HG03565 (cell line): ENCODE measurements around the gene ADAMTS17.

Experiments
- ATAC-seq: cut with Tn5 transposase; IDR thresholded peaks from one replicate; pipeline ENCODE4 v1.9.1; 2021; ENCODE audit warnings: mild to moderate bottlenecking, moderate library complexity; ENCODE audit not compliant: unreplicated experiment

Gene ADAMTS17

GRCh38 chr15:100253640-100254039, 88.1 kb downstream of the ADAMTS17 start:
- no peak for ATAC-seq

DNA sequence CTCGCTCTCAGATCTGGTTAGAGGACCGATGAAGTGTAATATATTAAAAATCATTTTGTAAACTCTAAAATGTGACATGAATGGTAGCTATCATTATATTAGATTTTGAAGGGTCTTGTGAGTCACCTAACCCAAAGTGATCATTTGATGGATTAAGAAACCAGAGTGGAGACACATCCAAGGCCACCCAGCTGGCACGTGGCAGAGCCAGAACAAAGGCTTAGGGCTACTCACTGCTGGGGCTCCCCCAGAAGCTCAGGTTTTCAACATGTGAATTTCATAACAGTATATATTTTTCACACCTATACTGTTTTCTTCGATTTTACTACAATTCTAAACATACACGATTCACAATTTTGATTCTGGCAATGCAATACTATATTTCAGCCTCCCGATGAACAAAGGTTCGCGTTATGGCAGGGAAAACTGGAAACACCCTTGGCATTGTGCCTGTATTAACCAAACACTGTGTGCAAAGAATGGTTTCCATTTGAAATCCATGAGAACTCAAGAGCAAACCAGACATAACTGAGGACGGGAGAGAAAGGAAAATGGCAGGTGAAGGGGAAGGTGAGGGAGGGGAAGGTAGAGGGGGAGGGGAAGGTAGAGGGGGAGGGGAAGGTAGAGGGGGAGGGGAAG, 88.9 kb downstream of the ADAMTS17 start:
- no peak for ATAC-seq

GRCh38 chr15:100252359-100252758, 89.4 kb downstream of the ADAMTS17 start:
- no peak for ATAC-seq

DNA sequence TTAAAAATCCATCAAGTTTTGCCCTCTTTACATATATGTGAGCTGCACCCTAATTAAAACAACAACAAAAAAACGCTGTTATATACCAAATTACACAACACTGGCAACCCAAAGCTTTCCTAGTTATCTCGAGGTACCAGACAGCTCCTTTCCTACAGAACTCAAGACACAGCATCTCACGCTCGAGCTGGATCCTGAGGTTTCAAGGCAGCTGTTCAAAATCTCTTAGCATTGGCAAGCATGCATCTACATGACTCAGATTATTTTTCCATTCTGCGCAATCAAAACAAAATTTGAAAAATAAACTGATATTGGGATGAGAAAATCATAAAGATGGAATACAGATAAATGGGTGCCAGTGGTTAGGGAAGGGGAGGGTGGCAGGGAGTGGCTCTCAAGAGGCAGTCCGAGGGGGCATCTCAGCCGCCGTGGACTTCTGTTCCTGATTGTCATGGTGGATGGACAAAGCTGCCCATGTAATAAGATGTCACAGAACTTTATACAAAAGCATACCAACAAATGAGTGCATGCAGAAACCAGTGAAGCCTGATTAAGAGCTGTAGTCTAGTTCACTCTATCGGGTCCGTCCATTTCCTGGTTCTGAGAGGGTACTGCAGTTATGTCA, 91.5 kb downstream of the ADAMTS17 start:
- ATAC-seq: no peak

- no peak for ATAC-seq
Measured at GRCh38 chr15:100249096-100249815, 92.5 kb downstream of the ADAMTS17 start.

GRCh38 chr15:100248236-100248635, 93.5 kb downstream of the ADAMTS17 start:
- ATAC-seq: no peak

DNA sequence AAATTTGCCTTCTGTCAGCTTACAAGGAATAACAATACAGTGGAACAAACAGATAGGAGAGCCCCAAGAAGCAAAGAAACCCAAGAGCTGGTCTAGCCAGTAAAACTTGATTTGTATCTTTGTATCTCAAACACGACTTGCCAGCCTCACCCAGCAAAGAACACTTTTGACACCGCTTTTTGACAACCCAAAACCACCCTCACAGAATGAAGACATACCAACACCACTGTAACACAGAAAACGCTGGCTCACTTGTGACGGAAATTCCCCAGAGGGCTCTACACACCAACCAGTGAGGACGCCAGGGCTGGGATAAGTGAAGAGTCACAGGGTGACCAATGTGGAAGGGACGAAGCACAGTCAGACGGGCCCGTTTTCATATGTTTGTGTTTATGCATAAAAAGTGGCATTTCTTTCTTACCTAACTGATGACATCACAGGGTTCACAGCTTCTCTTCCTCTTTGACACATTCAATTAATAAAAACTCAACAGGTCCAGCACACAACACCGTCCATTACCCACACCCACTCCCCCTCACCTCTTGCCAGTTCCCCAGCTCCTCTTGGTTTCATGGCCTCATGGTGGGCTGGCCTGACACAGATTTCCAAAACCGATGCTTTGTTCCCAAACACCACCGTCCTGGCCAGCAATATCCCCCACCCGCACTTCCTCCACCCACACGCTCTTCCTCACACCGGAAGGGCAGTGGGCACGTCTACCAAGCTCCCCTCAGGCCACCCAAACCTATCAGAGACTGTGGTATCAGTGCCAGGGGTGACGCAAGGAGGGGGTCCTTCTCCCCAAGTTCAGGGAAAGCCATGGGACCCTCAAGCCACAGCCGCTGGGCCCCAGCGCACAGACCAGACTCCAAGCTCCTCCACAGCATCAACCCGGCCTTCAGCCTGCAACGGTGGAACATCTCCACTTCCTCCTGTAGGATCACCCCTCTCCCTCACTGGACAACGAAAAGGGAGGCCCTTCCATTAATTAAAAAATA, 94.2 kb downstream of the ADAMTS17 start:
- no peak for ATAC-seq

- no peak for ATAC-seq
Measured at GRCh38 chr15:100245855-100246254, 95.9 kb downstream of the ADAMTS17 start.

DNA sequence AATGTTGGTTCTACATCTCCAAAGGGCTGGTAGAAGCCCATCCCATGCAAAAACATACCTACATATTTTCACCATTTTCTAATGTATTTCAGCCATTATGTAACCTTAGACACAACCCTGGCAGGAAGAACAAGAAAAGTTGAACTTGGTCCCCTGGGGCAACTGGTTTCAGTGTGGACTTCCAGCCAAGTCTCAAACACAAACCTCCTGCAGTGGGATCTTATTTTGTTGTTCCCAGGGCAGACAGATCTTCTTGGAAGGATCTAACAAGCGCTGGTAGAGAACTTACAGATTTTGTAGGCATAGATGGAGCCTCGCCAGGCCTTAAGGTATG, 96.3 kb downstream of the ADAMTS17 start:
- no peak for ATAC-seq

GRCh38 chr15:100244796-100245486, 96.8 kb downstream of the ADAMTS17 start:
- no peak for ATAC-seq

- no peak for ATAC-seq
Measured at GRCh38 chr15:100242989-100243388, 98.8 kb downstream of the ADAMTS17 start.

- ATAC-seq: no peak
Measured at GRCh38 chr15:100241572-100242482, 99.9 kb downstream of the ADAMTS17 start.

DNA sequence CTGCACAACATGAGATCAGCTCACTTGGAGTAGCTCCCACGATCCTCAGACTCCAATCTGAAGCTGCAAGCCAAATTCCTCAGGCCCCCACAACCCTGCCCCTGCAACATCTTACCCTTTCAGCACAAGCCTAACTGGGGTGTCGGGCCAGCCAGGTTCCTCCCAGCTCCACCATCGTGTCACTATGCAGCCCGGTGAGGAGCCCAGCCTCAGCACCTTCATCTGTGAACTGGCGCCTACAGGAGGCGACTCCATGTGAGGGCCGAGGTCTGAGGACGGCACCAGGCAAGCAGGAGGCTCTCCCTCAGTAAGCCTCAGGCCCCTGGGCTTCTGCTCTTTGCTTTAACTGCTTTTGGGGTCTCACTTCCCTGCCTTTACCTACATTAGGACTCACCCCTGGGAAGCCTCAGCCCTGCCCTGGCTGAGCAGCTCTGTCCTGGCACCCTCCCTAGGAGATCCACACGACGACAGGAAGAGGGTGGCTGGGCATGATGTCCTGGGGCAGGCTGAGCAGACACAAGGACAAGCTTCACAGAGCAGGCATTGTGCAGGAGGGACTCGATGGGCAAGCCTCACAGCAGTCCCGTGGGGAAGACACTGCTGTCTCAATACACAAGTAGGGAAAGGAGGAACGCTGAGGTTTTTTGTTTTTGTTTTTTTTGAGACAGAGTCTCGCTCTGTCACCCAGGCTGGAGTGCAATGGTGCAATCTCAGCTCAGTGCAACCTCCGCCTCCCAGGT, 104.6 kb downstream of the ADAMTS17 start:
- no peak for ATAC-seq

GRCh38 chr15:100235030-100235617, 106.7 kb downstream of the ADAMTS17 start:
- no peak for ATAC-seq

DNA sequence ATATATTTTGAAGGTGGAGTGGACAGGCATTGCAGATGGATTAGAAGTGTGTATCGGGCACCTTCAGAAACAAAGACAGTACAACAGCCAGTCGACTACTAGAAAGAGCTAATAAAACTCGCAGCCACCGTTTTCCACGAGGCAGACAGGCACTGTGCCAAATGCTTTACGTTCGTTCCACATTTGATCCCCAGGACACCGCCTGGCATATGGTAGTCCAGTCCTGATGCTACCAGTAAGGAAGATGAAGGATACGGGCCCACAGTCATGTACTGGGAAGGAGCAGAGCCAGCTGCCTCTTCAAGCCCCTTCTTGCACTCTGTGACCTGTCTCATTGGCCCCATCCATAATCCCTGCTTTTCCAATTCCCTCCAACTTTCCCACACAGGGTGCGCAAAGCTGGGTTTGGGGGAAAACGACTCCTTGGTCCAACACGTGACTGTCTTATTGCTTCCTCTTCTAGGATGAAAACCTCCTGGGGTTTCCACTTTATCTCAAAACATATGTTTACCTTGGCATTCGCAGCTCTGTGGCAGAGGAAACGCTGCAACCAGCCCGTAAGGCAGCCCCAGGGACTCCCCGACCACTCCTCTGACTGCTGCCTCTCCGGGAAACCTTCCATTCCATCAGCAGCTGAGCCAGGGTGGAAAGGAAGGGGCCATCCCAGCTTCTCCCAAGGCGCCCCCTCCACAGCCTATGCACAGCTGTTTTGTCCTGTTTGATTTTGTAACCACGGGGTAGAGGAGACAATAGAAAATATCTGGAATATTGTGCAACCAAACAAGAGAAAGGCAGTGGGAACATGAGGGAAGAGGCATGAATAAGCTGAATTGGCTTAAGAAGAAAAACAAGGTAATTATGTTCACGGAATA, 107.4 kb downstream of the ADAMTS17 start:
- no peak for ATAC-seq

DNA sequence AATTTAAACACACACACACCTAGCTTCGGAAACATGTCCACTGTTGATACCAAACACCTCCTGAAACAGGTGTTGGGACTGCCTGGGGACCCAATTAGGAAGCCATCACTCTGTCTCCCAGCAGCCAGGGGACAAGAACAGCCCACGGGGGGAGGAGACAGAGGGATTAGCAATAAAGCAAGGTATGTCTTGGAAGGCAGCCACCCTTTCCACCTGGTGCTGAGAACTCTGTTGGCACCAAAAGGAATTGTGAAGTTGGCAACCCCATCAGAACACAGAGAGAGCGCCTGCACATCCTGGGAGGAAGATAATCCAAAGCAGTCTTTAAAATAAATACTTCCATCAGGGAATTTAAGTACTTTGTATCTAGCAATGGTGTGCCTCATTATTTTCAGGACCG, 111.0 kb downstream of the ADAMTS17 start:
- no peak for ATAC-seq
